Measurements from ENCODE around the gene MYRIP.

- no peak for TF ChIP-seq CTCF (IDR thresholded peaks at IDR 0.05)
- TF ChIP-seq POLR2A (IDR thresholded peaks at IDR 0.05): no peak
Measured at GRCh38 chr3:40035177-40035576, 225.8 kb downstream of the MYRIP start.
